ENCODE data around the gene PPIL6. TPM values are rescaled to one million over a fixed set of nuclear protein-coding genes. Genes with fewer than 3 reads are reported as not detected.

The PPIL6 gene
- total RNA-seq, 1 experiment from 2014 or later = 8.8 TPM

GRCh38 chr6:109443425-109443950, 3.1 kb upstream of the PPIL6 start:
- Histone ChIP-seq H3K9me3 (no peaks in the 10 kb centered on the region), H3K36me3 (peaks cover 8% of the 10 kb centered on the region), H3K4me3 (no peak overlapping the region), H3K27me3 (no peaks in the 10 kb centered on the region)
- DNase-seq = no peak

- Histone ChIP-seq H3K27me3 (no peaks in the 10 kb centered on the region), H3K36me3 (peaks cover 8% of the 10 kb centered on the region), H3K9me3 (no peaks in the 10 kb centered on the region), H3K4me3 (no peak overlapping the region)
- DNase-seq = no peak
Observed at GRCh38 chr6:109442393-109442924, 2.0 kb upstream of the PPIL6 start.

- Histone ChIP-seq H3K9me3 (no peaks in the 10 kb centered on the region), H3K36me3 (peaks cover 8% of the 10 kb centered on the region), H3K4me3 (peak overlapping the region; percentile 92), H3K27me3 (no peaks in the 10 kb centered on the region)
- no peak for DNase-seq
Observed at GRCh38 chr6:109441069-109441816, 815 bp upstream of the PPIL6 start.

- Histone ChIP-seq H3K36me3 (no peaks in the 10 kb centered on the region), H3K27me3 (no peaks in the 10 kb centered on the region), H3K9me3 (no peaks in the 10 kb centered on the region), H3K4me3 (no peak overlapping the region)
- DNase-seq = no peak
Observed at GRCh38 chr6:109436041-109436440, 4.4 kb downstream of the PPIL6 start.

- Histone ChIP-seq H3K36me3 (no peaks in the 10 kb centered on the region), H3K9me3 (no peaks in the 10 kb centered on the region), H3K4me3 (no peak overlapping the region), H3K27me3 (no peaks in the 10 kb centered on the region)
- DNase-seq = no peak
Observed at GRCh38 chr6:109434456-109434855, 6.0 kb downstream of the PPIL6 start.

GRCh38 chr6:109429496-109429895, 10.9 kb downstream of the PPIL6 start:
- H3K27me3 ChIP-seq = no peaks in the 10 kb centered on the region

GRCh38 chr6:109428889-109429477, 11.4 kb downstream of the PPIL6 start:
- Histone ChIP-seq H3K27me3 (no peaks in the 10 kb centered on the region), H3K4me3 (no peak overlapping the region), H3K9me3 (no peaks in the 10 kb centered on the region), H3K36me3 (no peaks in the 10 kb centered on the region)
- DNase-seq = no peak

More at GRCh38 chr6:109429496-109429895, 10.9 kb downstream of the PPIL6 start:
- H3K9me3 ChIP-seq = no peaks in the 10 kb centered on the region
- no peak overlapping the region for H3K4me3 ChIP-seq
- H3K36me3 ChIP-seq = no peaks in the 10 kb centered on the region
- no peak for DNase-seq

GRCh38 chr6:109424946-109425345, 15.5 kb downstream of the PPIL6 start:
- Histone ChIP-seq H3K27me3 (no peaks in the 10 kb centered on the region), H3K9me3 (no peaks in the 10 kb centered on the region), H3K36me3 (no peaks in the 10 kb centered on the region), H3K4me3 (no peak overlapping the region)
- no peak for DNase-seq

- H3K9me3 ChIP-seq = no peaks in the 10 kb centered on the region
- no peaks in the 10 kb centered on the region for H3K27me3 ChIP-seq
- DNase-seq = no peak
- H3K4me3 ChIP-seq = no peak overlapping the region
- H3K36me3 ChIP-seq = no peaks in the 10 kb centered on the region
Observed at GRCh38 chr6:109421184-109421583, 19.2 kb downstream of the PPIL6 start.

- Histone ChIP-seq H3K9me3 (no peaks in the 10 kb centered on the region), H3K4me3 (no peak overlapping the region), H3K27me3 (no peaks in the 10 kb centered on the region), H3K36me3 (no peaks in the 10 kb centered on the region)
- DNase-seq = no peak
Observed at GRCh38 chr6:109420751-109421150, 19.7 kb downstream of the PPIL6 start.

- no peak overlapping the region for H3K4me3 ChIP-seq
- no peaks in the 10 kb centered on the region for H3K36me3 ChIP-seq
- H3K27me3 ChIP-seq = no peaks in the 10 kb centered on the region
- DNase-seq = no peak
- no peaks in the 10 kb centered on the region for H3K9me3 ChIP-seq
Observed at GRCh38 chr6:109417646-109418045, 22.8 kb downstream of the PPIL6 start.

- peak; percentile 37 for DNase-seq
- H3K9me3 ChIP-seq = no peaks in the 10 kb centered on the region
- H3K27me3 ChIP-seq = no peaks in the 10 kb centered on the region
- no peak overlapping the region for H3K4me3 ChIP-seq
- H3K36me3 ChIP-seq = no peaks in the 10 kb centered on the region
Observed at GRCh38 chr6:109411034-109411433, 29.4 kb downstream of the PPIL6 start.

GRCh38 chr6:109406196-109406595, 34.2 kb downstream of the PPIL6 start:
- Histone ChIP-seq H3K4me3 (no peak overlapping the region), H3K9me3 (no peaks in the 10 kb centered on the region), H3K27me3 (0 out of 2 replicates have a peak, but pooled peaks cover 4% of the 10 kb centered on the region), H3K36me3 (no peaks in the 10 kb centered on the region)
- peak; percentile 19 for DNase-seq

GRCh38 chr6:109397020-109397419, 43.4 kb downstream of the PPIL6 start:
- Histone ChIP-seq H3K9me3 (no peaks in the 10 kb centered on the region), H3K36me3 (no peaks in the 10 kb centered on the region), H3K27me3 (no peaks in the 10 kb centered on the region), H3K4me3 (no peak overlapping the region)
- no peak for DNase-seq

- Histone ChIP-seq H3K9me3 (no peaks in the 10 kb centered on the region), H3K4me3 (no peak overlapping the region), H3K27me3 (no peaks in the 10 kb centered on the region), H3K36me3 (no peaks in the 10 kb centered on the region)
- DNase-seq = no peak
Observed at GRCh38 chr6:109396046-109396718, 44.2 kb downstream of the PPIL6 start.

GRCh38 chr6:109393886-109394281, 46.5 kb downstream of the PPIL6 start:
- peak; percentile 70 for DNase-seq
- H3K9me3 ChIP-seq = no peaks in the 10 kb centered on the region
- no peaks in the 10 kb centered on the region for H3K36me3 ChIP-seq
- no peak overlapping the region for H3K4me3 ChIP-seq
- H3K27me3 ChIP-seq = no peaks in the 10 kb centered on the region
